NCI-H748 (cell line): ENCODE data around the gene PWWP2B.
"Not testable (repeated sequence)": the region's sequence is repeated elsewhere in the genome, so short reads cannot be mapped to it uniquely, and the experiment has no call there.

ENCODE experiments used
- DNase-seq: peaks from one replicate; lab custom pipeline; 2025; ENCODE audit not compliant: unreplicated experiment; lab: John Stamatoyannopoulos, UW

Gene PWWP2B

DNA sequence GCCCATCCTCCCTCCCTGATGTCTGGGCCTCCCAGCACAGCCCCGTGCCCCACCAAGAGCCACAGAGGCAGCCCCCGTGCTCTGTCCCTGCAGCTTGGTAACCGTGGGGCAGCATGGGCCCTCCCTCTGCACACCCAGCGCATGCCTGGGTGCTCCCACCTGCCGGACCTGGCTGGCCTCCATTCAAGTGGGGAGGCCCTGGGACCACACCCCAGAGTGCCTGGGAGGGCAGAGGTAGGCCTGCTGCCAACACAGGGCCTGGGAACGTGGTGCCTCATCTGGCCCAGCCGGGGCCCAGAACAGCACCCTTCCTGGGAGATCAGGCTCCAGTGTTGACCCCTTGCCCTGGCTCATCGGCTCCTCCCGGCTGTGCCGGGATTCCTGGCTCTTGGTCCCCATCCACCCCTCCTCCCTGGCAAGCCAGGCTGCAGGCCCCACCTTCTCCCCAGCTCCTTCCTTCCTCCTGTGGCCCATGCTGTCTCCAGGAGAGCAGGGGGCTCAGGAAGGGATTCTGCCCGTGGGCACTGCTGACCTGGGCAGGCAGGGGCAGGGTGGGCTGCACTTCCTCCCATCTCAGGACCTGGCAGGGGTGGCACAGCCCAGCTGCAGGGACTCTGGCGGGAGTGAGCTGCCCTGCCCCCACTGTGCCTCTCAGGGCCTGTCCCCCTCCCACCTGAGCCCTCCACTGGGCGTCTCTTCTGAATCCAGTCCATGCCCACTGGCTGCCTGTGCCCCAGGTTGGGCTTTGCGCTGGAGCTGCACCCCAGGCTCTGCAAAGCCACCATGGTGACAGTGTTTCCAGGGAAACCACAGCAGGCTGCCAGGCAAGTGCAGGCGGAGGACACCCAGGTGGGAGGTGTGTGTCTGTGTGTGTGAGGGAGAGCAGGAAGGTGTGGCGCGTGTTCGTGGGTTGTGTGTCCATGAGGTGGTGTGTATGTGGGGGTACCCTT, 32.6 kb downstream of the PWWP2B start:
- DNase-seq = peak; percentile 44

- DNase-seq = no peak
Measured at GRCh38 chr10:132430231-132430743, 33.3 kb downstream of the PWWP2B start.

GRCh38 chr10:132430861-132431271, 33.9 kb downstream of the PWWP2B start:
- DNase-seq = no peak

- no peak for DNase-seq
Measured at GRCh38 chr10:132431537-132432175, 34.7 kb downstream of the PWWP2B start.

DNA sequence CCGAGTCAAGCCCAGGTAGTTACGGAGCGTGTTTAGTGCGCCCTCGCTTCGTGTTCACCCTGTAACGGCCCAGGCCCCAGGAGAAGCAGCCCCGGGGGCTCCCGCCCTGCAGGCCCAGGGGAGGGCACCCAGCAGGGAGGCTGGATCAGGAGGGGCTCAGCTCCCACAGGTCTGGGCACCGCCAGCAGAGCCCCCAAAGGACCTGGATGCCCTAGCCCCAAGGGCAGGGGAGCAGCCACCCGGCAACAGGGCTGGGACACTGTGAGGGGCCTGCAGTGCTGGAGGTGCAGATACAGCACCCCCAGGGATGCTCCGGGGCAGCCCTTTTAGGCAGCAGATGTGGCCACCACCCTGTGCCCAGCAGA, 35.2 kb downstream of the PWWP2B start:
- DNase-seq = no peak

- DNase-seq = no peak
Measured at GRCh38 chr10:132433671-132434340, 36.8 kb downstream of the PWWP2B start.

- DNase-seq = no peak
Measured at GRCh38 chr10:132434405-132435005, 37.5 kb downstream of the PWWP2B start.

- not testable (repeated sequence) for DNase-seq
Measured at GRCh38 chr10:132435320-132435719, 38.3 kb downstream of the PWWP2B start.

- not testable (repeated sequence) for DNase-seq
Measured at GRCh38 chr10:132436096-132436495, 39.1 kb downstream of the PWWP2B start.

DNA sequence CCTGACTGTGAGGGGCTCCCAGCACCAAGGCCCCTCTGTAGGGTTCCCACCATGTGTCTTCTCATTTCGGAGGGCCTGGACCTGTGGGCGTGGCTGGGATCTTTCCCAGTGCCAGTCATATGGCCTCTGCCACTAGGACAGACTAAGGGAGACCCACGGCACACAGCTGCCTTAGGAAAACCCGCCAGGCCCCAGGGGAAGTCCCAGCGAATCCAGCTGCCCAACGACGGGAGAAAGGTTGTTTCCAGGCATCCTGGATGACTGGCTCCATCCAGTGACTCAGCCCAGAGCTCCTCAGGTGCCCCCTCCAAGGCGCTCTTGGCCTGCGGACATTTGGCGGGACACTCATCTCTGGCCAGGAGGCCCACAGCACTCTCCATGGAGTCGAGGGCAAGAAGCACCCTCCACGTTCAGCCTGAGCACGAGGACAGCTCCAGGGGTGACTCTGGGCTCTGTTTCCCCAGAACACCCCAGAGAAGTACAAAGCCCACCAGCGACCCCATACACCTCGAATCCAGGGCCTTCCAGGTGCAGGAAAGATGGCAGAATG, 39.9 kb downstream of the PWWP2B start:
- DNase-seq = no peak

DNA sequence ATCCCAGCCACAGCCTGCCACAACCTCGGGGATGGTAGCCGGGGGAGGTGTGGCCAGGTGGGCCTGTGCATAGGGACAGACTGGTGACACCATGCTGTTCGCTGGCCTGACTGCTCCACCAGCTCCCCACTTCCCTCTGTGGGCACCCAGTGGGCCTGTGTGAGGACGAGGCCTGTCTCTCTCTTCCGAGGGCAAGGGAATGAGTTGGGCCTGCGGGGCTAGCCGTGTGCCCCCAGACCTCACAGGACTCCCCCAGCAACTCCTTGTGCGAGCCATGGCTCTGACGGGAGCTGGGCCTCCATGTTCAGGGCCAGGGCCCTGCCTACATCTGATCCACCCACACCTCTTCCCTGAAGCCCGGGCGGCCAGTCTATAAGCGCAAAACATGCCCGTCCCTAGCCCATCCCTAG, 40.5 kb downstream of the PWWP2B start:
- DNase-seq = no peak

- DNase-seq = no peak
Measured at GRCh38 chr10:132438091-132439024, 41.4 kb downstream of the PWWP2B start.

DNA sequence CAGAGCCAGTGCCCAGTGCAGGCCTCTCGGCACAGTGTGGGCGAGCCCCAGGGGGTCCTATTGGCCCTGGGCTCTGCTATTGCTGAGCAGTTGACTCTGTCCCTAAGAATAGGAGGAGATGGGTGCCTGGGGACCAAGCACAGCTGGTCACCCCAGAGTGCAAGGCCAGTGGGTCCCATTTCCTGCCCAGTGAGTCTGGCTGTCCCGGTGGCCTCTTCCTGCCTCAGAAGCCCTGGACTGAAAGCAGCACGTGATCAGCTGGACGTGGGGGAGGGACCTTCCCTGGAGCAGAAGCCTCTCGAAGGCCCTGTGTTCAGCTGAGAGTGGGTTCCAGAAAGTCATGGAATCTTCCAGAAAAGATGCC, 42.0 kb downstream of the PWWP2B start:
- no peak for DNase-seq

DNA sequence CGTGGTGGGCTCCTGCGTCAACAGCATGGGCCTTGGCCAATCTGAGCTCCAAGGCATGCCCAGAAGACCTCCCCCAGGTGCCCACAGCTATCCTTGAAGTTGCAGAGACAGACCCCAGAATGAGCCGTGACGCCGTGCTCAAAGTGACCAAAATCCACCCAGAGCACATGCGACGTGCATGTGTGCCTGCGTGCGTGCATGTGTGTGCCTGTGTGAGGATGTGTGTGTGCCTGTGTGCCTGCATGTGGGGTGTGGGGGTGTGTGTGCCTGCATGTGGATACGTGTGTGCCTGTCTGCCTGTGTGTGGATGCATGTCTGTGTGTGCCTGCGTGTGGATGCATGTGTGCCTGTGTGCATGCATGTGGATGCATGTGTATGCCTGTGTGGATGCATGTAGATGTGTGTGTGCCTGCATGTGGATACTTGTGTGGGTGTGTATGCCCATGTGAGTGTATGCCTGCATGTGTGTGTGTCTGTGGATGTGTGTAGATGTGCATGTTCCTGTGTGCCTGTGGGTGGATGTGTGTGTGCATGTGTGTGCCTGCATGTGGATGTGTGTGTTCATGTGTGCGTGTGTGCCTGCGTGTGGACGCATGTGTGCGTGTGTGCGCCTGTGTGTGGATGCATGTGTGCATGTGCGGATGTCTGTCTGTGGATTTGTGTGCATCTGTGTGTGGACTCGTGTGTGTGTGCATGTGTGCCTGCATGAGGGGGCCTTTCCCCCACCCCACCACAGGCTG, 42.6 kb downstream of the PWWP2B start:
- DNase-seq = no peak

DNA sequence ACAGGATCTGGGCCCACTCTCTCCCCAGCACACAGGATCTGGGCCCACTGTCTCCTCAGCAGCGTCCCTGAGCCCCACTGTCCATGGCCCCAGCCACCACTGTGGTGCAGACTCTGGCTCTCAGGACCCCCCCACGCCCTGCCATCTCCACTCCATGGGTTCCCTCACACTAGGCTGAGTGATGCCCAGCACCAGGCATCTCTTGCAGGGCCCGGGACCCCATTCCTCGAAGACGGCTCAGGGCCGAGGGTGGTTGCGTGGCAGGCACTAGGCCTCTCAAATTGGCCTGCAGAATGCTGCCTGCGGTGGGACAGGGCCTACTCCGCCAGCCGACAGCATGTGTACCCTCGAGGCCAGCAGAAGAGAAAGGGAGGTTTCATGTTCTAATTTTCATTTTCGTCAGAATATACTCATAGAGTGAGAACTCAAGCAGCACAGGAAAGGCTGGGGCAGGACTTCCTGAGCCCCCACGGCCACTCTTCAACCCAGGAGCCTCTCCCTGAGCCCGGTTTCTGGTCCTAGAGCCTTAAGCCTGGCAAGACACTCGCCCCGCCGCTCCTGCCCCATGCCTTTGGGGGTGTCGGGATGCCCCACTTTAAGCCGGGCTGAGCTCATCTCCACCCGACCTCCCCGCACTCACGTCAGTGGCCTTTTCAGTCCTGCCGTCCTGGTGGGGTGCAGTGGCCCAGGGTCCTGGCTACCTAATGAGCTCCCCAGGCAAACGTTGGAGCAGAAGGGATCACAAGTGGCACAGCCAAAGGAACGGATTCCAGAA, 44.0 kb downstream of the PWWP2B start:
- DNase-seq = no peak

DNA sequence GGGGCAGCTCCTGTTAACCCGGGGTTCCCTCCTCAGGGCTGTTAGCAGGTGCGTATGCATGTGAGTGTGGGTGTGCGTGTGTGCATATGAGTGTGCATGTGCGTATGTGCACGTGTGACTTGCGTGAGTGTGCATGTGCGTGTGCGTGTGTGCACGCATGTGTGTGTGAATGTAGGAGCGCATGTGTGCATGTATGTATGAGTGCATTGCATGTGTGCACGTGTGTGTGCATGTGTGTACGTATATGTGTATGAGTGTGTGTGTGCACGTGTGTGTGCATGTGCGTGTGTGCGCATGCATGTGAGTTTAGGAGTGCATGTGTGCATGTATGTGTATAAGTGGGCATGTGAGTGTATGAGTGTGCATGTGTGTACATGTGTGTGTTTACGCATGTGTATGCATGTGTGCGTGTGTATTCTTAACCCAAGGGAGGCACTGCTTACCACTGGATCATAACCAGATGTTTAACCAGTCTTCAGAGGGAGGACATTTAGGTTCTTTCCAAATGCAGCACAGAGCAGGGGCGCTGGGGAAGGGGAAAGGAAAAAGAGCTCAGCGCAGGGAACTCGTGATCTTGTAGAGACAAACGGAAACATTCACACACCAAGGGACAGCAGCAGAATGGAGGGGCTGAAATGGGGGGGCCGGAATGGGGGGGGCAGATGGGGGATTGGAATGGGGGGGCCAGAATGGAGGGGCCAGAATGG, 45.0 kb downstream of the PWWP2B start:
- DNase-seq = no peak

DNA sequence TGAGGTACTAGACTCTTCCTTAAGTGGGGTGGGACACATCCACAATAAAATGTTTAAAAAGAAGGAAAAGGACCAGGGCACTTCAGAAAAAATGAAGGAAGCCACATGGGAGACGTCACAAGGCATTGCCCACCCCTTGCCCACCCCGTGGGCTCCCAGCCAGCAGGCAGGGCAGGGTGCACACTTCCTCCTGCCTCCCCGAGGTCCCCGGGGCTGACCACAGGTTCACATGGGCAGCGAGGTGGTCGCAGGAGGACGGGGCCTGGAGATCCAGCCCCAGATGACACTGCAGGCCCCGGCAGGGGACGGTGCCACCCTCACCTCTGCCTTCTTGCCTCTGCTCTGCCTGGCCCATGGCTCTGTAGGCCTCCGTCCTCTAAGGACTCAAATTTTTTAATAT, 45.6 kb downstream of the PWWP2B start:
- no peak for DNase-seq

DNA sequence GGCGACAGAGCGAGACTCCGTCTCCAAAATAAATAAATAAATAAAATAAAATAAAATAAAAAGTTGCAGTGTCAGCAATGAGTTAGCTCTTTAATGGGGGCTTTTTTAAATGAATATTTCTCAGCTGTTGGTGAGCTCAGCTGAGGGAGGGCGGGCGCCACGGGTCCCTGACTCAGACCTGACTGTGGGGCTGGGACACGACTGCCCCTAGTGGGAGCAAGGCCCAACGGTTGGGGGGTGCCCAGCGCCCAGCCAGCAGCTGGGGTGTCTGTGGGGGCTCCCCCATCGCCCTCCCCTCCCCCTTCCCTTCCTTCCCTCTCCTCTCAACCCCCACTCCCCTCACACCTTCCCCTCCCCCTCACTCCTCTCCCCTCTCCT, 46.6 kb downstream of the PWWP2B start:
- no peak for DNase-seq
